CMK (cell line): ENCODE results near the gene AGMO.

ENCODE experiments used
- DNase-seq: peaks from one replicate; pipeline ENCODE4 v3.0.0-alpha.2; 2010; ENCODE audit warnings: low read depth

AGMO gene

GRCh38 chr7:15561835-15562234, at the start of gene AGMO:
TSS of gene AGMO (minus strand) at chr7:15562015.
- no peak for DNase-seq

- no peak for DNase-seq
Observed at GRCh38 chr7:15610503-15610902, 48.7 kb upstream of the AGMO start.

- DNase-seq, result no peak
Observed at GRCh38 chr7:15609287-15609686, 47.5 kb upstream of the AGMO start.

DNA sequence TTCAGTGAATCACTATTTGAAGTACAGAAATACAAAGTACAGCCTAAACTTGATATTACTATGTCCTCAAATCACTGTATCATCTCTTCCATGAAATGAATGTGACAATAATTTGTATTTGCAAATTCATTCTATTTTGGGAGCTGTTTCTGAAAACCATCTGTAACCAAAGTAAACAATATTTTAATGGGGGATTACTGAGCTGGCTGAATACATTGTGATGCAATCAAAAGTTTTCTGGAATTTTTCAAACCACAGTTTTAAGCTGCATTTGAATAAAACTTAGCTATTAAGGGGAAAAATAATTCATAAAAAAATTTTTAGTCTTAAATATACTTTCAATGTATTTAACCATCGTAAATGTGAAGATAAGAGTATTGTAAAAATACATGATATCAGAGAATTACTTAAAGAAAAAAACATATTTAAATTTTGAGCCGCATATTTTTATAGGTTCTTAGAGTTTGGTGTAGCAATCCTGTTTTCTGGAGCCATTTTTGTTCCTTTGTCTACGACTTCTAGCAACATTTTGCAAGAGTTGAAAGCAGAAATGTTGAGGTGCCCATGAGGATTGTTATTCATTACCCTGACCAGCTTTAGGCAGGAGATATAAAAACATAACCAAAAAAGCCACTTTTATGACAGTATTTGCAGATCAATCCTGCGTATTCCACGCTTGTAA, 45.9 kb upstream of the AGMO start:
- DNase-seq, result no peak

DNA sequence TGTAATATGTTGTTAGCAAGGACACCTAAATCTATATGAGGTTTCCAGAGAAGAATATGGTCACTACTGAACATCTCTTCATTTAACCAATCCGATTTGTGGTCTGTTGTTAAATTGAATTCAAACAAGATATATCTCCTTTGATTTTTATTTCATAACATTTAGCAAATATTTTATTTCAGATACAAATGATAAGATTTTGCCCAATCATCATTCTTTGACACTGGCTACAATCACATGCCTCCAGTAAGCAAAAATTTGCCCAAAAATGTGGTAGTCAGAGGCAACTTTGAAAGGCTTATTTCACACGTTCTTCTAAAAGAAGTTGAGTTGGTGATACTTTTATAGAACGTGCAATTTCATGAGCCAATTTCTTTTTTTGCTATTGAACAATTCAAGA, 44.7 kb upstream of the AGMO start:
- DNase-seq, result no peak

DNA sequence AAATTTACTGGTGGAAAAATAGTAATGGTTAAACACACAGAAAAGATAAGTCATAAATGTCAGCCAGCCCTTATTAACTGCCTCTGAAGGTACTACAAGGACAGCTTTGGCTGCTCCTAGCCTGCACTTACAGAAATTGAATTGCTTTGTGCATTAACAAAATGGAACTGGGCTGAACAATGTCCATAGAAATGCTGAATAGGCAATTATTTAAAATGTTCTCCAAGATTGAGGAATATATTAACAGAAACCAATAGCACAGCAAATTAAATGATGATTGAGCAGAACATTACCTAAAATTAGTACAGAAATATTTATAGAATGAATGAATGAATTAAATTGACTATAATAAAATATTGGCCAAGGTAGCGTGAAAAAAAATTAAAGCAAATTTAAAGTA, 42.4 kb upstream of the AGMO start:
- no peak for DNase-seq

DNA sequence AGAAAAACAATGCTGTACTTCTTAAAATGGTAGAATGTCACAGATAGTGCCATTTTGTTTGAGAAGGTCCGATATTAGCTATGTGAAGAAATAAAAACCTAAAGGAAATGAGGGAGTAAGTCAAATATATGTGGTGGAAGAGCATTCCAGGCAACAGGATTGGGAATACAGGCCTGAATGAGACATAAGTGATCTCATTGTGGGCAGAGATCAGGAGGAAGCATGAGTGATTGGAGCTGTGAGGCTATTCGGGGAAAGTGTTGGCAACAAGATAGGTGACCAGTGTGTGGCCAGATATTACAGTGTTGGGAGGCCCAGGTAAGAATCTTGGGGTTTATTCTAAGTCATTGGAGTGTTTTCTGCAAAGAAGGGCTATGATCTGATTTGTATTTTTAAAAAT, 41.3 kb upstream of the AGMO start:
- DNase-seq, result no peak

- DNase-seq, result no peak
Observed at GRCh38 chr7:15602236-15602635, 40.4 kb upstream of the AGMO start.

- no peak for DNase-seq
Observed at GRCh38 chr7:15601175-15601574, 39.4 kb upstream of the AGMO start.

DNA sequence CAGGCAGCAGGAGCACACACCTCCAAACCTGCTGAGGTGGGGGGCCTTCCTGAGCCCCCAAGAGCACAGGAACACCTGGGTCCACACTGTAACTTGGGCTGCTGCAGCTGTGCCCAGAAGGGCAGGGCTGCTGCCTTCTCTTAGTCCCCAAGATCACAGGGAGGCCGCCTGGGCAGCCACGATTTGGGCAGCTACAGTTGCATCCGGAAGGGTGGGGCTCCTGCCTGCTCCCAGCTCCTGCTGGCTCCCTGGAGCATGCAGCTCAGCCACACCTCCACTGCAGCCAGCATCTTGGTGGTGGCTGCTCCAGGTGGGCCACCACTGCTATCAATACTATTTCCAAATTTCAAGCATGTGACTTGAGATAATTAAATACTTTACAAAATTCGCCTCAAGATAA, 38.5 kb upstream of the AGMO start:
- DNase-seq, result no peak

GRCh38 chr7:15594461-15594860, 32.6 kb upstream of the AGMO start:
- DNase-seq, result no peak

DNA sequence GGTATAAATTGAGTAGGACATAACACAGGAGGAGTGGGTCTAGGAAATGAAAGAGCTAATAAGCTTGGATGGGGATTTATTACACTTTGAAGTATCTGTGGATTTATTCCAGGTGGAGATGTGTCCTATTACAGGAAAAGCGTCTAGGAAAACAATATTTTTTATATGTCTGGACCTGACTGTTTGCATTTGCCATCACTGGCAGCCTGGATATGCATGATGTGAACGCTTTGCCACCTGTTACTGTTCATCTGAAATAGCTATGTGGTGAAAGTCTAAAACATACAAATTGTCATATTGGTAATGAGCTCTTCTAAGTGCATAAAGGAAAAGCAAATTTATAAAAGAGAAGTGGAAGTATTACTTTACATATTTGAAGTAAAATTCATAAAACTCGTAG, 31.6 kb upstream of the AGMO start:
- DNase-seq, result no peak

DNA sequence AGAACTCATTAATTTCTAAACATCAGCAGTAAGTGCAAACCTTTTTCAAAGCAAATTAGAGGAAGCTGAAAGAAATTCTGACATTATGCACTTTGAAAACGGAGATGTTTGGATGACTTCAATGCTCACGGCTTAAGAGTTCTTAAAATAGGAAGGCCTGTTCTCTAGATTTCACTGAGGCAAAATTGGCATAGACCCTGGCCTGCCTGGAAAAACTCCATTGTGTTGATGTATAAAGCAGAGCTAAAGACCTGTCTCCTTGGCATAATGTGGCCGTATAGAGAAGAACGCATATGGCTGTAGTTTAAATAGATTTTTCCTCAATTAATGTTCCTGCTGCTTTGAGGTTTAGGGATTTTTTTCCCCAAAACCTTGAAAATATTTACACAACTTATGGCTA, 24.5 kb upstream of the AGMO start:
- no peak for DNase-seq

DNA sequence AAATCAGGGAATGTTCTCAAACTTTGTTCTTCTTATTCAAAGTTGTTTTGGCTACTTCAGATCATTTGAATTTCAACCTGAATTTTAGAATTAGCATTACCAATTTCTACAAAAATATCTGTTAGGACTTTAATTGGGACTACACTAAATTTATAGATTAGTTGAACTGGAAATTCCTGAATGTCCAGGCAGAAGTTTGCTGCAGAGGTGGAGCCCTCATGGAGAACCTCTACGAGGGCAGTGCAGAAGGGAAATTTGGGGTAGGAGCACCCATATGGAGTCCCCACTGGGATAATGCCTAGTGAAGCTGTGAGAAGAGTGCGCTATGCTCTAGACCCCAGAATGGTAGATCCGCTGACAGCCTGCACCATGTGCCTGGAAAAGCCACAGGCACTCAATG, 22.8 kb upstream of the AGMO start:
- no peak for DNase-seq

- DNase-seq, result no peak
Observed at GRCh38 chr7:15582773-15583172, 21.0 kb upstream of the AGMO start.

DNA sequence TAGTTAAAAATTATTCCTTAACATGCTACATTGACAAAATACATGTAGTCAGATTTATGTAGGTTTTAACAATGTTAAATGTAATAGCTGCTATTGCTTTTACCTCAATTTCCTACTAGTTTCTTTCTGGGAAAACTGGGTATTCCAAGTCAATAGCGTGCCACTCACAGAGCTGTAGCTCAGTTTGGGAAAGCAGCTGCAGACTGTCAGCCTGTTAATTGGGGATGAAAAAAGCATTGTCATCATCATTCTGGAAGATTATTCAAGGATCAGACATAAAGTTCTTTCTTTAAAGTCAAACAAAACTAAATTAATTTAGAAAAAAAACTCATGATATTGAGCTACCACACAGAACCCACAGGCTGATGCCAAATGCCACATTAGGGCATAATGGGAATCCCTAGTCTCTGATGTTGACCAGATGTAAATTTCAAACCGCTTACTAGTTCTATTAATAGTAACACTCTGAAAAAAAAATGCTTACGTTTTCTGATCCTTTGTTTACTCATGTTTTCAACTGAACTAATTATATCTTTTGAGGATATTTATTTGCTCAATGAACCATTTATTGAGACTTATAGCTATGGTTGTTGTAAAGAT, 19.6 kb upstream of the AGMO start:
- no peak for DNase-seq

DNA sequence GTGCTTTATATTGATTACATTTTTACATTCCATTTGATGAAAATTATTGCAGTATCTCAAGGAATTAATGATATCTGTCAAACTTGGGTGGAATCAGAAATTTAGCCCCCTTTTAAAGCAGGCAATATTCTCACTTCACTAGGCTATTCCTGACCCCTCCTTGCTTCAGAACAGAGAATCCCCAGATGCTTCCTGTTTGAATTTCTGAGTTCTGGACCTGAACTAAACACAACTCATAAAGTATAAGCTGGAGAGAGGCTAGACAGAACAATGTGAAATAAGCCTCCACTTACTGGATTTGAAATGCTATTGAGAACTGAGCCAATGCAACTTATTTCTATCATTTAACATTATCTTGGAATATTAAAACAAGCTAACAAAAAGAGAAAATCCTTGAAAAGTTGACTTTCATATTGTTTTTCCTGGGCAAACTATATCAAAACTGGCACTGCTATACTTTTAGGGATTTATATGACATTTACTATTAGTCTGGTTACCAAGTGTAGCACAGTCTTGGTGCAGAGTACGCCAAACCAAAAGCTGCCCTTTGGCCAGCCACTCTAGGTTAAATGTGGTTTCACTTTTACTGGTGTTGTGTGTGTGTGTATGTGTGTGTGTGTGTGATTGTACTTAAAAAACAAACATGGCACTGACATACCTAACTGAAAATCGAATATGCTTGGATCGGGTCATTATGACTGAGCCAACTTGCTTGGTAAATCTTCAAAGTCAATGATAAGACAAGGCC, 19.0 kb upstream of the AGMO start:
- DNase-seq, result no peak

GRCh38 chr7:15577600-15577999, 15.8 kb upstream of the AGMO start:
- DNase-seq, result no peak

DNA sequence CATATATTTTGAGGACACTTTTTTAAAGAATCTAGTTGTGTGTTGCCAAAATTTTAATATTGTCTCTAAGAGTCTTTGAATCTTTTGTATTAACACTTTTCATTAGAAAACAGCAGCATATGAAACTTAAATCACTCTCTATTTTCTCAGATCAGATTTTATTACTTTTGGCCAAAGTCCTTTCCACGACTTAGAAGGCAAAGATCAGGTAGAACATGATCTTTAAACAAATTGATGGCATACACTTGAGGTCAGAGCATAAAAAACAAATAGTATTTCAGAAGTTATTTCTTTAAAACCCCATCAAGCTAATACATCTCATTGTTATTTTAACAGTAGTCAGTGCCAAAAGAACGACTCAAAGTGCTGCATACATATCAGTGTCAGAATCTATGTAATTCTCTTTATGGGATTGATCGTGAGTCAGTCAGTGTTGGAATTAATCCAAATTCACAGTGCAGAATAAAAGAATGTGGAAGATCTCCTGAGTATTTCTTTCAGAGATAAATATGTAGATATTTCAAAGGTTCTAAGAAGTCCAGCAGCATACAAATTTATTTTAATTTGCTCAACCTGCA, 9.6 kb upstream of the AGMO start:
- DNase-seq, result no peak

- no peak for DNase-seq
Observed at GRCh38 chr7:15567652-15568051, 5.8 kb upstream of the AGMO start.

- DNase-seq, result no peak
Observed at GRCh38 chr7:15567036-15567435, 5.2 kb upstream of the AGMO start.

DNA sequence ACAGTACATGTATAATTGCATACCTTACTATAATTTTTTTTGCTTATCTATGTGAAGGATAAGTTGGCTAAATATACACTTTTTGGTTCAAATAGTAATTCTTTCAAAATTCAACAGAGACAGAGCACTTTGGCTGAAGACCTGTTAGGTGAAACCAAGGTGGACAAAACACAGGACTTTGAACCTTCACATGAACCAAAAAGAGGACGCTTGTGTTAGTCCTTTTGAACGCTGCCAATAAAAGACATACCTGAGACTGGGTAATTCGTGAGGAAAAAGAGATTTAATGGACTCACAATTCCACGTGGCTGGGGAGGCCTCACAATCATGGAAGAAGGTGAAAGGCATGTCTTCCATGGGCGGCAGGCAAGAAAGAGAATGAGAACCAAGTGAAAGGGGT, 4.7 kb upstream of the AGMO start:
- DNase-seq, result no peak

DNA sequence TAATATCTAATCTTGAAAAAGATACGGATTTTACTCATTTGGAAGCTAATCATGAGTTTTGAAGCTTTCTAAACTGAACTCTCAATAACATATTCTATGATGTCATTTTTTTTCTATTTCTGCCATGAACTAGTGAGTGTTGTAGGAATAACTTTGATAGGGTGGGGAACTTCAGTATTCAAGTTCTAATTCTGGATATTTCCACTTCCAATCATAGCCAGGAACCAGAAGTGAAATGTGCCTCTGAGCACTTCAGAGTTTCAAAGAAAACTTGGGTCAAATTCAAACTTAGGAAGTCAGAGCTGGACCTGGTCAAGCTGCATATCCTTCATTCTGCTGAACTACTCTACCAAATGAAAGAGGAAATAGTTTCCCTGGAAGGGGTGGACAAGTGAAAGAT, 847 bp downstream of the AGMO start:
- no peak for DNase-seq
